ENCODE measurements around the gene CHTF8.

- TF ChIP-seq, protein P1, sequence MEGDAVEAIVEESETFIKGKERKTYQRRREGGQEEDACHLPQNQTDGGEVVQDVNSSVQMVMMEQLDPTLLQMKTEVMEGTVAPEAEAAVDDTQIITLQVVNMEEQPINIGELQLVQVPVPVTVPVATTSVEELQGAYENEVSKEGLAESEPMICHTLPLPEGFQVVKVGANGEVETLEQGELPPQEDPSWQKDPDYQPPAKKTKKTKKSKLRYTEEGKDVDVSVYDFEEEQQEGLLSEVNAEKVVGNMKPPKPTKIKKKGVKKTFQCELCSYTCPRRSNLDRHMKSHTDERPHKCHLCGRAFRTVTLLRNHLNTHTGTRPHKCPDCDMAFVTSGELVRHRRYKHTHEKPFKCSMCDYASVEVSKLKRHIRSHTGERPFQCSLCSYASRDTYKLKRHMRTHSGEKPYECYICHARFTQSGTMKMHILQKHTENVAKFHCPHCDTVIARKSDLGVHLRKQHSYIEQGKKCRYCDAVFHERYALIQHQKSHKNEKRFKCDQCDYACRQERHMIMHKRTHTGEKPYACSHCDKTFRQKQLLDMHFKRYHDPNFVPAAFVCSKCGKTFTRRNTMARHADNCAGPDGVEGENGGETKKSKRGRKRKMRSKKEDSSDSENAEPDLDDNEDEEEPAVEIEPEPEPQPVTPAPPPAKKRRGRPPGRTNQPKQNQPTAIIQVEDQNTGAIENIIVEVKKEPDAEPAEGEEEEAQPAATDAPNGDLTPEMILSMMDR (IDR thresholded peaks at IDR 0.05), result no peak
- no peak for TF ChIP-seq POLR2A (IDR thresholded peaks at IDR 0.05)
- no peak for TF ChIP-seq POLR2AphosphoS5 (IDR thresholded peaks at IDR 0.05)
Measured at GRCh38 chr16:69120096-69120664, 12.2 kb downstream of the CHTF8 start.

Data from breast epithelium (tissue), 3 donors.